HepG2 (cell line): ENCODE measurements around the gene SRBD1. TPM values are rescaled to one million over a fixed set of nuclear protein-coding genes. Genes with fewer than 3 reads are reported as not detected.

Experiments
- ATAC-seq: fragments of 200-7000 bp; cut with Tn5 transposase; 3 replicates; pipeline ENCODE4 v1.9.1; 2020; ENCODE audit warnings: mild to moderate bottlenecking, moderate library complexity
- BruUV-seq: library from RNA; stranded (reverse); fragments of 400-500 nt; replicated peaks from 2 replicates; lab custom pipeline; 2021; lab: Mats Ljungman, UMichigan
- CTCF ChIA-PET: fragments of 300-600 bp; formaldehyde crosslinking; extraction: SDS; loops from one replicate; lab custom pipeline; 2021; ENCODE audit warnings: low total read pairs, inconsistent platforms, low intra/inter-chr PET ratio; lab: Yijun Ruan, JAX
- POLR2A ChIA-PET: fragments of 350-600 bp; sonication (Branson Sonifier 250); formaldehyde crosslinking; loops from one replicate; lab custom pipeline; 2020; ENCODE audit warnings: antibody characterized with exemption, inconsistent platforms; lab: Yijun Ruan, JAX
- DNase-seq: peaks from one replicate; pipeline ENCODE4 v3.0.0-alpha.2; 2015; ENCODE audit warnings: low spot score
- FAIRE-seq: peaks from 3 replicates; lab custom pipeline; 2011; peaks lifted over from hg19 to GRCh38; lab: Jason Lieb, UNC
- H2AFZ ChIP-seq: one replicate; pipeline ENCODE4 v1.6.1; 2011; ENCODE audit warnings: low read length, inconsistent platforms
- H3K27ac ChIP-seq: fragments of 300-600 bp; 3 replicates; pipeline ENCODE4 v1.8.0; 2011; ENCODE audit warnings: mixed run types, mild to moderate bottlenecking, mixed read lengths, low read length, inconsistent platforms; ENCODE audit not compliant: insufficient read depth; ENCODE audit errors: extremely low read length
- H3K27me3 ChIP-seq, 2 experiments: fragments of 200-600 bp in 1 of 2; 2 replicates in 1 of 2; 3 replicates in 1 of 2; pipeline versions ENCODE4 v1.6.0 to v1.8.0; 2011; ENCODE audit warnings: low read length in 2 of 2, mild to moderate bottlenecking in 2 of 2, moderate library complexity in 2 of 2, inconsistent platforms in 1 of 2; ENCODE audit not compliant: insufficient read depth in 2 of 2, control insufficient read depth in 1 of 2
- H3K36me3 ChIP-seq, 2 experiments: fragments of 200-600 bp in 1 of 2; replicated peaks in 1 of 2; 2 replicates in 1 of 2; 3 replicates in 1 of 2; pipeline versions ENCODE4 v1.5.1 to v1.8.0; 2011; ENCODE audit warnings: low read length in 2 of 2, inconsistent platforms in 1 of 2; ENCODE audit not compliant: insufficient read depth in 2 of 2, control insufficient read depth in 1 of 2
- H3K4me1 ChIP-seq: 2 replicates; pipeline ENCODE4 v1.5.1; 2012; ENCODE audit warnings: low read length, inconsistent platforms; ENCODE audit not compliant: insufficient read depth
- H3K4me2 ChIP-seq: 2 replicates; pipeline ENCODE4 v1.6.0; 2011; ENCODE audit warnings: low read depth, low read length, inconsistent platforms
- H3K4me3 ChIP-seq, 3 experiments: fragments of 200-600 bp in 1 of 3; sonication (generic), shearing (Covaris generic) in 1 of 3; replicated peaks in 1 of 3; 2 replicates each; pipeline ENCODE4 v1.5.1; 2011 to 2016; ENCODE audit warnings: low read length in 3 of 3, inconsistent platforms in 2 of 3, low read depth in 2 of 3, mild to moderate bottlenecking in 2 of 3, control low read depth in 1 of 3, mixed read lengths in 1 of 3; ENCODE audit not compliant: insufficient read depth in 1 of 3
- H3K79me2 ChIP-seq: one replicate; pipeline ENCODE4 v1.6.1; 2011; ENCODE audit warnings: low read length, inconsistent platforms; ENCODE audit not compliant: insufficient read depth
- H3K9ac ChIP-seq: 2 replicates; pipeline ENCODE4 v1.6.0; 2011; ENCODE audit warnings: mild to moderate bottlenecking, low read depth, low read length, inconsistent platforms; ENCODE audit not compliant: insufficient read depth
- H3K9me3 ChIP-seq: 2 replicates; pipeline ENCODE4 v1.5.1; 2012; ENCODE audit warnings: mild to moderate bottlenecking, low read length
- H4K20me1 ChIP-seq: 2 replicates; pipeline ENCODE4 v1.6.0; 2011; ENCODE audit warnings: inconsistent platforms, mild to moderate bottlenecking, low read length, moderate library complexity; ENCODE audit not compliant: insufficient read depth
- DNMT1 ChIP-seq: sonication (generic); formaldehyde crosslinking; IDR thresholded peaks from 2 replicates; pipeline ENCODE4 v1.5.1; 2020; ENCODE audit warnings: mild to moderate bottlenecking, missing genetic modification reagents
- E2F5 ChIP-seq: sonication (generic); formaldehyde crosslinking; conservative IDR thresholded peaks from 2 replicates; pipeline ENCODE4 v1.4.0; 2020; ENCODE audit warnings: missing genetic modification reagents
- GTF3A ChIP-seq: sonication (generic); formaldehyde crosslinking; conservative IDR thresholded peaks from 2 replicates; pipeline ENCODE4 v1.4.0; 2020; ENCODE audit warnings: mild to moderate bottlenecking, missing genetic modification reagents
- HINFP ChIP-seq: sonication (generic); formaldehyde crosslinking; IDR thresholded peaks from 2 replicates; pipeline ENCODE4 v1.4.0; 2020; ENCODE audit warnings: low read depth, mild to moderate bottlenecking, missing genetic modification reagents
- HOXD1 ChIP-seq: sonication (generic); formaldehyde crosslinking; IDR thresholded peaks from 2 replicates; pipeline ENCODE4 v1.5.0; 2020; ENCODE audit warnings: missing genetic modification reagents
- KAT7 ChIP-seq: IDR thresholded peaks from 2 replicates; pipeline ENCODE4 v1.6.1; 2018; ENCODE audit warnings: borderline replicate concordance, missing compliant biosample characterization
- SAFB2 ChIP-seq: sonication (generic); formaldehyde crosslinking; IDR thresholded peaks from 2 replicates; pipeline ENCODE4 v1.5.1; 2020; ENCODE audit warnings: missing genetic modification reagents, low read depth, mild to moderate bottlenecking, borderline replicate concordance
- SALL1 ChIP-seq: sonication (generic); formaldehyde crosslinking; IDR thresholded peaks from 2 replicates; pipeline ENCODE4 v1.8.0; 2022; ENCODE audit warnings: mild to moderate bottlenecking, missing genetic modification reagents
- SRY ChIP-seq: sonication (generic); formaldehyde crosslinking; IDR thresholded peaks from 2 replicates; pipeline ENCODE4 v1.8.0; 2022; ENCODE audit warnings: mild to moderate bottlenecking, missing genetic modification reagents
- ZBTB37 ChIP-seq: sonication (generic); formaldehyde crosslinking; IDR thresholded peaks from 2 replicates; pipeline ENCODE4 v1.4.0; 2020; ENCODE audit warnings: mild to moderate bottlenecking, missing genetic modification reagents
- ZBTB39 ChIP-seq: sonication (generic); formaldehyde crosslinking; IDR thresholded peaks from 2 replicates; pipeline ENCODE4 v1.5.0; 2020; ENCODE audit warnings: missing genetic modification reagents
- ZFP90 ChIP-seq: sonication (generic); formaldehyde crosslinking; IDR thresholded peaks from 2 replicates; pipeline ENCODE4 v1.8.0; 2022; ENCODE audit warnings: missing genetic modification reagents, mild to moderate bottlenecking, inconsistent platforms, borderline replicate concordance
- ZNF205 ChIP-seq: IDR thresholded peaks from 2 replicates; pipeline ENCODE4 v1.6.1; 2018; ENCODE audit warnings: missing biosample characterization, missing genetic modification reagents
- ZNF34 ChIP-seq: sonication (generic); formaldehyde crosslinking; IDR thresholded peaks from 2 replicates; pipeline ENCODE4 v1.4.0; 2020; ENCODE audit warnings: mild to moderate bottlenecking, missing genetic modification reagents, borderline replicate concordance
- ZNF414 ChIP-seq: sonication (generic); formaldehyde crosslinking; IDR thresholded peaks from 2 replicates; pipeline ENCODE4 v1.5.0; 2020; ENCODE audit warnings: missing genetic modification reagents
- ZSCAN21 ChIP-seq: sonication (generic); formaldehyde crosslinking; IDR thresholded peaks from 2 replicates; pipeline ENCODE4 v1.8.0; 2022; ENCODE audit warnings: mild to moderate bottlenecking, missing genetic modification reagents, moderate library complexity, borderline replicate concordance
- WGBS: methylation state at CpG from one replicate; pipeline ENCODE4 v1.1.6; 2017; ENCODE audit warnings: low lambda C conversion rate; 5-methylcytosine and 5-hydroxymethylcytosine counted together
- in situ Hi-C: cut with HindIII; loops from 2 replicates; pipeline ENCODE4 v1.10.0; 2017; ENCODE audit warnings: low pct_unique_long_range_greater_than_20kb; ENCODE audit not compliant: extremely low pct_ligation_motif_present
- intact Hi-C: fragments of 100-400 bp; cut with micrococcal nuclease; formaldehyde crosslinking; loops from one replicate; pipeline ENCODE4 v1.10.0; 2022; ENCODE audit not compliant: unreplicated experiment
- polyA plus RNA-seq, 8 experiments: library from polyadenylated mRNA; depleted of rRNA in 3 of 8; stranded (reverse) in 7 of 8; unstranded in 1 of 8; fragments of >200 nt; fragmentation: Illumina TruSeq in 4 of 8; extraction: Trizol in 4 of 8; gene quantifications; 2 replicates each; pipeline versions ENCODE4 v1.2.1 to v1.2.3, GENCODE V29; 2011 to 2016; ENCODE audit warnings: low read depth in 4 of 8, missing spikeins in 1 of 8, mixed read lengths in 1 of 8; ENCODE audit not compliant: insufficient read depth in 1 of 8
- total RNA-seq, 5 experiments: library from RNA; depleted of rRNA; stranded (reverse); fragments of >200 nt; fragmentation: Illumina TruSeq; extraction: Trizol; gene quantifications; 2 replicates each; pipeline ENCODE4 v1.2.3, GENCODE V29; 2016; ENCODE audit warnings: low read depth in 1 of 5

Gene SRBD1
- total and polyA plus RNA-seq, 2 of the 13 experiments (the other 11 are each of a cell fraction or from before 2014, with no cell fraction given), result 3.2 to 23.9 TPM

GRCh38 chr2:45510701-45511420 is 100.2 kb downstream of the SRBD1 start (continued):
- TF ChIP-seq ZNF414, result no peak
- TF ChIP-seq HOXD1 (CRISPR knock-in tag), result no peak
- TF ChIP-seq DNMT1 (CRISPR knock-in tag), result no peak
- TF ChIP-seq ZFP90 (CRISPR knock-in tag), result no peak
- TF ChIP-seq SALL1 (CRISPR knock-in tag), result no peak
- no peak for TF ChIP-seq SRY (CRISPR knock-in tag)
- no peak for TF ChIP-seq ZNF205
- TF ChIP-seq KAT7 (CRISPR knock-in tag), result no peak
- no peak for TF ChIP-seq HINFP (CRISPR knock-in tag)
- TF ChIP-seq GTF3A (CRISPR knock-in tag), result no peak
- no peak for TF ChIP-seq ZSCAN21 (CRISPR knock-in tag)

GRCh38 chr2:45506756-45507155 is 104.3 kb downstream of the SRBD1 start:
- 97% methylated on average over 3 of the region's 3 CpGs for WGBS
- no peak overlapping the region for H3K27ac ChIP-seq
- H3K4me3 ChIP-seq, result no peak overlapping the region
- ChIA-PET POLR2A (no interaction called here), CTCF (no interaction called here)
- no peaks in the 10 kb centered on the region for H3K4me1 ChIP-seq
- H3K79me2 ChIP-seq, result no peaks in the 10 kb centered on the region
- DNase-seq (no peak), ATAC-seq (no peak), FAIRE-seq (no peak)
- no peak overlapping the region for H2AFZ ChIP-seq
- no peak overlapping the region for H3K9ac ChIP-seq
- TSS peak; percentile 38 for BruUV-seq
- H3K4me2 ChIP-seq, result no peak overlapping the region
- H3K36me3 ChIP-seq, result peaks cover 0 to 1% of the 10 kb centered on the region in 2 experiments; a peak in 1 of 5 replicates
- in situ Hi-C loops, result no loop called here
- intact Hi-C loops, result no loop called here
- H3K27me3 ChIP-seq, result no peaks in the 10 kb centered on the region
- no peaks in the 10 kb centered on the region for H4K20me1 ChIP-seq
- no peaks in the 10 kb centered on the region for H3K9me3 ChIP-seq
- no peak for TF ChIP-seq SAFB2 (CRISPR knock-in tag)
- TF ChIP-seq ZNF34, result no peak
- no peak for TF ChIP-seq E2F5 (CRISPR knock-in tag)
- TF ChIP-seq ZBTB37, result no peak
- TF ChIP-seq ZBTB39 (CRISPR knock-in tag), result no peak
